K562 (cell line): Measurements from ENCODE around the gene NSUN6. TPM values are rescaled to one million over a fixed set of nuclear protein-coding genes. Genes with fewer than 3 reads are reported as not detected.

Source experiments
- ATAC-seq: fragments of 200-7000 bp; cut with Tn5 transposase; 3 replicates; pipeline ENCODE4 v1.9.1; 2020; ENCODE audit warnings: moderate library complexity
- BruUV-seq: library from RNA; stranded (reverse); fragments of 400-500 nt; replicated peaks from 2 replicates; lab custom pipeline; 2021; lab: Mats Ljungman, UMichigan
- CTCF ChIA-PET: fragments of 300-600 bp; formaldehyde crosslinking; extraction: SDS; loops from one replicate; lab custom pipeline; 2021; ENCODE audit warnings: low intra/inter-chr PET ratio; lab: Yijun Ruan, JAX
- POLR2A ChIA-PET: fragments of 300-600, 350-650 bp; sonication (Branson Sonifier 250); formaldehyde crosslinking; extraction: SDS; loops from one replicate; lab custom pipeline; 2021; ENCODE audit warnings: antibody characterized with exemption, inconsistent platforms; lab: Yijun Ruan, JAX
- DNase-seq, 4 experiments: peaks; one replicate each; pipeline versions ENCODE4 v3.0.0 to v3.0.0-alpha.2; 2011 to 2018; ENCODE audit warnings: low spot score in 3 of 4, mixed read lengths in 3 of 4; ENCODE audit errors: extremely low read depth in 1 of 4
- FAIRE-seq: peaks from 2 replicates; lab custom pipeline; 2011; peaks lifted over from hg19 to GRCh38; lab: Jason Lieb, UNC
- H2AFZ ChIP-seq: 2 replicates; pipeline ENCODE4 v1.6.0; 2011; ENCODE audit warnings: low read depth, low read length, control low read depth, inconsistent platforms
- H3K27ac ChIP-seq: fragments of 200-600 bp; 3 replicates; pipeline ENCODE4 v1.8.0; 2011; ENCODE audit warnings: low read depth, mild to moderate bottlenecking, control low read depth, inconsistent platforms, low read length, moderate library complexity, mixed read lengths; ENCODE audit errors: extremely low read depth
- H3K27me3 ChIP-seq, 2 experiments: fragments of 300-600 bp in 1 of 2; 2 replicates in 1 of 2; 3 replicates in 1 of 2; pipeline versions ENCODE4 v1.6.0 to v1.8.0; 2011; ENCODE audit warnings: inconsistent platforms in 2 of 2, low read length in 2 of 2, mild to moderate bottlenecking in 1 of 2, mixed read lengths in 1 of 2, moderate library complexity in 1 of 2; ENCODE audit not compliant: control insufficient read depth in 2 of 2, insufficient read depth in 2 of 2
- H3K36me3 ChIP-seq: fragments of 300-600 bp; 3 replicates; pipeline ENCODE4 v1.8.0; 2011; ENCODE audit warnings: mild to moderate bottlenecking, low read length, inconsistent platforms; ENCODE audit not compliant: control insufficient read depth, insufficient read depth
- H3K4me1 ChIP-seq, 2 experiments: fragments of 200-600 bp in 1 of 2; replicated peaks in 1 of 2; 2 replicates in 1 of 2; 3 replicates in 1 of 2; pipeline versions ENCODE4 v1.5.1 to v1.8.0; 2011; ENCODE audit warnings: inconsistent platforms in 2 of 2, low read length in 2 of 2, mild to moderate bottlenecking in 1 of 2, mixed read lengths in 1 of 2, moderate library complexity in 1 of 2; ENCODE audit not compliant: control insufficient read depth in 2 of 2, insufficient read depth in 2 of 2
- H3K4me2 ChIP-seq: 2 replicates; pipeline ENCODE4 v1.6.1; 2011; ENCODE audit warnings: low read length, control low read depth, inconsistent platforms, mixed read lengths; ENCODE audit not compliant: insufficient read depth
- H3K4me3 ChIP-seq: fragments of 200-600 bp; sonication (generic), shearing (Covaris generic); 2 replicates; pipeline ENCODE4 v1.5.1; 2016; ENCODE audit warnings: control low read depth, inconsistent platforms
- H3K79me2 ChIP-seq: fragments of 200-600 bp; 3 replicates; pipeline ENCODE4 v1.8.0; 2011; ENCODE audit warnings: low read length, inconsistent platforms; ENCODE audit not compliant: control insufficient read depth, insufficient read depth
- H3K9ac ChIP-seq, 2 experiments: 2 replicates each; pipeline versions ENCODE4 v1.6.0 to v1.6.1; 2011; ENCODE audit warnings: low read depth in 2 of 2, low read length in 2 of 2, control low read depth in 1 of 2, inconsistent platforms in 1 of 2, mild to moderate bottlenecking in 1 of 2, mixed read lengths in 1 of 2; ENCODE audit not compliant: insufficient read depth in 1 of 2
- H3K9me1 ChIP-seq: one replicate; pipeline ENCODE4 v1.6.0; 2011; ENCODE audit warnings: inconsistent platforms, mild to moderate bottlenecking, low read length, moderate library complexity; ENCODE audit not compliant: control insufficient read depth, insufficient read depth
- H3K9me3 ChIP-seq: replicated peaks from 2 replicates; pipeline ENCODE4 v1.5.1; 2011; ENCODE audit warnings: low read depth, low read length, inconsistent platforms; ENCODE audit not compliant: control insufficient read depth, insufficient read depth
- H4K20me1 ChIP-seq: replicated peaks from 2 replicates; pipeline ENCODE4 v1.6.1; 2011; ENCODE audit warnings: low read length, inconsistent platforms, mixed read lengths; ENCODE audit not compliant: control insufficient read depth, insufficient read depth
- CCNT2 ChIP-seq: IDR thresholded peaks from 2 replicates; pipeline ENCODE4 v1.6.1; 2011; ENCODE audit warnings: borderline replicate concordance, low read depth, mild to moderate bottlenecking, moderate library complexity, mixed read lengths, low read length; ENCODE audit not compliant: insufficient read length; ENCODE audit errors: extremely low read depth
- CREM ChIP-seq: IDR thresholded peaks from 2 replicates; pipeline ENCODE4 v1.6.1; 2014; ENCODE audit warnings: antibody characterized with exemption, low read depth
- EP300 ChIP-seq: IDR thresholded peaks from 2 replicates; pipeline ENCODE4 v1.6.1; 2012; ENCODE audit warnings: low read length, improper control_type of control experiment
- ESRRA ChIP-seq: fragments of 450-650 bp; IDR thresholded peaks from 2 replicates; pipeline ENCODE4 v1.6.1; 2014; ENCODE audit warnings: low read depth, mild to moderate bottlenecking, moderate library complexity, borderline replicate concordance
- ETV6 ChIP-seq, 3 experiments: fragments of 150-350 bp in 1 of 3; sonication (generic) in 1 of 3; formaldehyde crosslinking in 1 of 3; IDR thresholded peaks; 2 replicates each; pipeline versions ENCODE4 v1.6.1 to v1.8.0; 2014 to 2022; ENCODE audit warnings: borderline replicate concordance in 2 of 3, low read depth in 2 of 3, antibody characterized with exemption in 1 of 3, low read length in 1 of 3, mild to moderate bottlenecking in 1 of 3, missing genetic modification reagents in 1 of 3
- NFIX ChIP-seq: fragments of 250-450 bp; sonication (Bioruptor Pico); IDR thresholded peaks from 2 replicates; pipeline ENCODE4 v1.4.0; 2020; ENCODE audit warnings: low read depth, mild to moderate bottlenecking, moderate library complexity
- NFYB ChIP-seq: IDR thresholded peaks from 2 replicates; pipeline ENCODE4 v1.6.1; 2011; ENCODE audit warnings: mild to moderate bottlenecking, moderate library complexity; ENCODE audit not compliant: insufficient read length; ENCODE audit errors: extremely low read depth
- SMARCB1 ChIP-seq: IDR thresholded peaks from 2 replicates; pipeline ENCODE4 v1.6.1; 2011; ENCODE audit warnings: improper control_type of control experiment, low read depth; ENCODE audit not compliant: insufficient read length
- SNIP1 ChIP-seq: fragments of 450-650 bp; IDR thresholded peaks from 2 replicates; pipeline ENCODE4 v1.7.1; 2017; ENCODE audit warnings: low read depth, mild to moderate bottlenecking
- ZBTB17 ChIP-seq: fragments of 450-650 bp; formaldehyde crosslinking; IDR thresholded peaks from 2 replicates; pipeline ENCODE4 v1.4.0; 2020; ENCODE audit warnings: mild to moderate bottlenecking
- ZNF589 ChIP-seq: fragments of 200-800 bp; sonication (Bioruptor generic); IDR thresholded peaks from 2 replicates; pipeline ENCODE4 v1.6.1; 2016; ENCODE audit warnings: low read depth, missing genetic modification characterization, missing compliant biosample characterization
- WGBS: fragments of 100-300 bp; shearing (Covaris generic); methylation state at CpG from one replicate; pipeline ENCODE4 v1.1.6; 2016; ENCODE audit warnings: low coverage, mixed read lengths; ENCODE audit not compliant: insufficient coverage; ENCODE audit errors: missing lambda C conversion rate; 5-methylcytosine and 5-hydroxymethylcytosine counted together
- in situ Hi-C: fragments of 300-500 bp; cut with MboI; formaldehyde crosslinking; loops from 4 replicates; pipeline ENCODE4 v1.15.0; 2018; ENCODE audit warnings: inconsistent platforms, mixed read lengths
- intact Hi-C: fragments of 100-400 bp; cut with micrococcal nuclease; formaldehyde crosslinking; loops from 2 replicates; pipeline ENCODE4 v1.14.2; 2022
- polyA plus RNA-seq, 8 experiments: library from polyadenylated mRNA; depleted of rRNA in 4 of 8; stranded (reverse) in 5 of 8; unstranded in 3 of 8; fragments of >200 nt; fragmentation: Nextera tagmentation in 2 of 8; fragmentation: Illumina TruSeq in 1 of 8; extraction: Ambion mirVana in 2 of 8; extraction: Trizol in 1 of 8; gene quantifications; 2 replicates each; pipeline versions ENCODE4 v1.2.1 to v1.2.3, GENCODE V29; 2011 to 2014; ENCODE audit warnings: inconsistent platforms in 1 of 8, missing spikeins in 1 of 8
- total RNA-seq, 7 experiments: library from RNA; depleted of rRNA in 6 of 7; stranded (reverse); fragments of >200 nt in 6 of 7; fragmentation: Illumina TruSeq in 2 of 7; extraction: Trizol in 2 of 7; gene quantifications; 2 replicates each; pipeline versions ENCODE4 v1.2.1 to v1.2.3, GENCODE V29; 2011 to 2021; ENCODE audit warnings: low replicate concordance in 1 of 7

The NSUN6 gene
- total and polyA plus RNA-seq, 9 of the 15 experiments (the other 6 are each of a cell fraction or from before 2014, with no cell fraction given), result 12.5 to 33.1 (median 24.2) TPM

- intact Hi-C loops, result no loop called here
- no peak for FAIRE-seq
- in situ Hi-C loops, result no loop called here
These were observed 88.2 kb downstream of the NSUN6 start for GRCh38 chr10:18563003-18563726.

More at GRCh38 chr10:18563003-18563726, 88.2 kb downstream of the NSUN6 start:
- ATAC-seq (no peak), DNase-seq (no peak)
- Histone ChIP-seq H3K36me3 (peaks cover 3% of the 10 kb centered on the region; the same call in 2 of the 3 replicates), H3K4me1 (no peaks in the 10 kb centered on the region), H3K9me3 (peaks cover 5% of the 10 kb centered on the region; the same call in 1 of the 2 replicates), H3K27ac (no peak overlapping the region), H3K9ac (no peak overlapping the region), H3K9me1 (no peaks in the 10 kb centered on the region), H3K4me3 (no peak overlapping the region), H3K27me3 (no peaks in the 10 kb centered on the region), H3K79me2 (no peaks in the 10 kb centered on the region), H4K20me1 (no peaks in the 10 kb centered on the region), H2AFZ (no peak overlapping the region), H3K4me2 (no peak overlapping the region)
- BruUV-seq, result no TSS peak
- 90% methylated on average over 6 of the region's 6 CpGs for WGBS
- TF ChIP-seq ZBTB17 (CRISPR knock-in tag) (no peak), CREM (no peak), ZNF589 (CRISPR knock-in tag) (no peak), SMARCB1 (no peak), EP300 (no peak), ESRRA (no peak), SNIP1 (no peak), NFIX (CRISPR knock-in tag) (no peak), ETV6 (IDR thresholded peaks at IDR 0.05; ENCODE audit: borderline replicate concordance in 1 of 2, low read depth in 2 of 2, low read length in 1 of 2) (no peak), ETV6 (CRISPR knock-in tag; IDR thresholded peaks at IDR 0.05; ENCODE audit: borderline replicate concordance) (no peak), CCNT2 (no peak), NFYB (no peak)
- POLR2A ChIA-PET, result no interaction called here
- CTCF ChIA-PET, result no interaction called here
